ENCODE results near the gene FAIM2.

GRCh38 chr12:49945394-49946080 is 41.8 kb upstream of the FAIM2 start:
- TF ChIP-seq CTCF (IDR thresholded peaks at IDR 0.05) (peak; percentile 67 to 89 (median 72)), POLR2A (IDR thresholded peaks at IDR 0.05; ENCODE audit: low read depth) (no peak), EP300 (IDR thresholded peaks at IDR 0.05) (no peak), POLR2AphosphoS5 (IDR thresholded peaks at IDR 0.05) (peak; percentile 17 to 49)

Measured in esophagus muscularis mucosa (tissue), 4 donors.